Natural killer cell (primary cell): ENCODE measurements around the gene GPHN. TPM values are rescaled to one million over a fixed set of nuclear protein-coding genes. Genes with fewer than 3 reads are reported as not detected.

Experiments used
- ATAC-seq, 3 donors: fragments of 150-1000 bp in 2 of 3; fragments of 200-7000 bp in 1 of 3; cut with Tn5 transposase; 1 replicate in 1 of 3; 2 replicates in 2 of 3; pipeline ENCODE4 v1.10.0; 2021; ENCODE audit warnings: mild to moderate bottlenecking in 2 of 3, moderate library complexity in 2 of 3
- DNase-seq, 2 donors: peaks; one replicate each; pipeline versions ENCODE4 v3.0.0 to v3.0.0-alpha.2; 2013 to 2021; ENCODE audit warnings: mixed read lengths in 1 of 2
- H3K27ac ChIP-seq: one replicate; pipeline ENCODE4 v1.5.1; 2013; ENCODE audit warnings: mild to moderate bottlenecking, low read length
- H3K27me3 ChIP-seq: one replicate; pipeline ENCODE4 v1.6.1; 2013; ENCODE audit warnings: low read length; ENCODE audit not compliant: control insufficient read depth, insufficient read depth
- H3K36me3 ChIP-seq: one replicate; pipeline ENCODE4 v1.6.1; 2013; ENCODE audit warnings: low read length; ENCODE audit not compliant: control insufficient read depth, insufficient read depth
- H3K4me1 ChIP-seq: one replicate; pipeline ENCODE4 v1.6.1; 2013; ENCODE audit warnings: low read length; ENCODE audit not compliant: control insufficient read depth, insufficient read depth
- H3K4me3 ChIP-seq: one replicate; pipeline ENCODE4 v1.5.1; 2013; ENCODE audit warnings: low read length
- H3K9me3 ChIP-seq: one replicate; pipeline ENCODE4 v1.6.1; 2013; ENCODE audit warnings: low read length; ENCODE audit not compliant: control insufficient read depth, insufficient read depth
- H3K27ac Mint-ChIP-seq, 2 donors: one replicate each; pipeline ENCODE4 v1.8.0; 2022; ENCODE audit warnings: mild to moderate bottlenecking in 2 of 2, mixed read lengths in 2 of 2, moderate library complexity in 1 of 2
- H3K27me3 Mint-ChIP-seq, 2 donors: one replicate each; pipeline ENCODE4 v1.8.0; 2022; ENCODE audit warnings: low read depth in 2 of 2, mixed read lengths in 2 of 2
- H3K36me3 Mint-ChIP-seq: one replicate; pipeline ENCODE4 v1.8.0; 2022; ENCODE audit warnings: mixed read lengths
- H3K4me1 Mint-ChIP-seq, 2 donors: one replicate each; pipeline ENCODE4 v1.8.0; 2022; ENCODE audit warnings: mixed read lengths in 2 of 2
- H3K4me3 Mint-ChIP-seq: one replicate; pipeline ENCODE4 v1.8.0; 2022; ENCODE audit warnings: mild to moderate bottlenecking, moderate library complexity, mixed read lengths
- H3K9me3 Mint-ChIP-seq, 2 donors: one replicate each; pipeline ENCODE4 v1.8.0; 2022; ENCODE audit warnings: mixed read lengths in 2 of 2
- CTCF ChIP-seq: fragments of 200-600 bp; IDR thresholded peaks from one replicate; pipeline ENCODE4 v1.8.0; 2022; ENCODE audit warnings: antibody characterized with exemption
- WGBS: methylation state at CpG from one replicate; pipeline ENCODE4 v1.1.7; 2013; ENCODE audit warnings: missing lambda C conversion rate; ENCODE audit not compliant: insufficient coverage; 5-methylcytosine and 5-hydroxymethylcytosine counted together
- intact Hi-C: fragments of 100-400 bp; cut with micrococcal nuclease; formaldehyde crosslinking; loops from one replicate; pipeline ENCODE4 v1.14.2; 2022
- total RNA-seq, 4 donors: library from RNA; stranded (reverse); fragments of 120-200 nt in 1 of 4; gene quantifications; one replicate each; pipeline versions ENCODE4 v1.2.3 to v1.2.4, GENCODE V29; 2013 to 2022

The GPHN gene
- total RNA-seq, 3 donors from 2014 or later (not counting 1 experiment from before 2014, with no cell fraction given), result 6.3 to 9.4 (median 8.7) TPM

GRCh38 chr14:66508846-66509621, 1.1 kb downstream of the GPHN start:
- Histone ChIP-seq H3K9me3 (no peaks in the 10 kb centered on the region), H3K36me3 (no peaks in the 10 kb centered on the region), H3K4me3 (peak overlapping the region; percentile 76), H3K27ac (no peak overlapping the region), H3K27me3 (peaks cover 6% of the 10 kb centered on the region), H3K4me1 (peaks cover 17% of the 10 kb centered on the region)
- Mint-ChIP-seq H3K9me3 (no peaks in the 10 kb centered on the region), H3K36me3 (no peaks in the 10 kb centered on the region), H3K27ac (peak overlapping the region in 1 of 2 donors; percentile 67), H3K27me3 (peaks cover 14 to 27% of the 10 kb centered on the region in 2 donors), H3K4me1 (peaks cover 18 to 27% of the 10 kb centered on the region in 2 donors), H3K4me3 (peak overlapping the region; percentile 87)
- DNase-seq (peak; percentile 22 to 67), ATAC-seq (no peak)
- WGBS, result under 1% methylated on average over 57 of the region's 57 CpGs
- intact Hi-C loops, result no loop called here
- TF ChIP-seq CTCF, result no peak

GRCh38 chr14:66509874-66510273, 1.9 kb downstream of the GPHN start:
- H3K36me3 ChIP-seq, result no peaks in the 10 kb centered on the region
- peaks cover 17% of the 10 kb centered on the region for H3K4me1 ChIP-seq
- no peak for TF ChIP-seq CTCF
- no peaks in the 10 kb centered on the region for H3K9me3 ChIP-seq
- Mint-ChIP-seq H3K27ac (no peak overlapping the region), H3K4me1 (peaks cover 18 to 27% of the 10 kb centered on the region in 2 donors), H3K9me3 (no peaks in the 10 kb centered on the region), H3K27me3 (peaks cover 14 to 29% of the 10 kb centered on the region in 2 donors), H3K4me3 (peak overlapping the region; percentile 87), H3K36me3 (no peaks in the 10 kb centered on the region)
- no peak overlapping the region for H3K4me3 ChIP-seq
- no peak for ATAC-seq
- intact Hi-C loops, result no loop called here
- 77% methylated on average over 1 of the region's 4 CpGs for WGBS
- H3K27me3 ChIP-seq, result peaks cover 6% of the 10 kb centered on the region
- peak in 1 of 2 donors; percentile 9 for DNase-seq
- no peak overlapping the region for H3K27ac ChIP-seq

- Mint-ChIP-seq H3K36me3 (no peaks in the 10 kb centered on the region), H3K27me3 (peaks cover 14 to 35% of the 10 kb centered on the region in 2 donors), H3K27ac (no peak overlapping the region), H3K9me3 (no peaks in the 10 kb centered on the region), H3K4me3 (no peak overlapping the region), H3K4me1 (peaks cover 18 to 26% of the 10 kb centered on the region in 2 donors)
- Histone ChIP-seq H3K27ac (no peak overlapping the region), H3K4me3 (no peak overlapping the region), H3K4me1 (peaks cover 14% of the 10 kb centered on the region), H3K27me3 (peaks cover 6% of the 10 kb centered on the region), H3K36me3 (no peaks in the 10 kb centered on the region), H3K9me3 (no peaks in the 10 kb centered on the region)
- no peak for ATAC-seq
- TF ChIP-seq CTCF, result no peak
- intact Hi-C loops, result no loop called here
- no CpG with 5 or more reads among the region's 1 CpG for WGBS
- DNase-seq, result no peak
Observed at GRCh38 chr14:66511849-66512248, 3.9 kb downstream of the GPHN start.
